MCF 10A (cell line): ENCODE measurements around the gene COMMD10. TPM values are rescaled to one million over a fixed set of nuclear protein-coding genes. Genes with fewer than 3 reads are reported as not detected.

Source experiments
- BruUV-seq: library from RNA; stranded (reverse); fragments of 400-500 nt; replicated peaks from 2 replicates; lab custom pipeline; 2021; lab: Mats Ljungman, UMichigan
- CTCF ChIA-PET: fragments of 300-600 bp; sonication (Branson Sonifier 250); formaldehyde crosslinking; extraction: SDS; loops from one replicate; lab custom pipeline; 2021; ENCODE audit warnings: antibody characterized with exemption, inconsistent platforms; lab: Yijun Ruan, JAX
- POLR2A ChIA-PET: fragments of 300-600, 350-650 bp; sonication (Branson Sonifier 250); formaldehyde crosslinking; extraction: SDS; loops from one replicate; lab custom pipeline; 2020; ENCODE audit warnings: antibody characterized with exemption, inconsistent platforms; lab: Yijun Ruan, JAX
- DNase-seq: peaks from one replicate; pipeline ENCODE4 v3.0.0-alpha.2; 2018; ENCODE audit not compliant: unreplicated experiment
- H3K27ac Mint-ChIP-seq: one replicate; pipeline ENCODE4 v1.8.0; 2022; ENCODE audit warnings: mild to moderate bottlenecking, low read depth, mixed read lengths; ENCODE audit not compliant: unreplicated experiment
- H3K27me3 Mint-ChIP-seq: one replicate; pipeline ENCODE4 v1.8.0; 2022; ENCODE audit warnings: mixed read lengths; ENCODE audit not compliant: insufficient read depth, unreplicated experiment
- H3K36me3 Mint-ChIP-seq: one replicate; pipeline ENCODE4 v1.8.0; 2022; ENCODE audit warnings: mild to moderate bottlenecking, moderate library complexity, mixed read lengths; ENCODE audit not compliant: insufficient read depth, unreplicated experiment
- H3K4me1 Mint-ChIP-seq: one replicate; pipeline ENCODE4 v1.8.0; 2022; ENCODE audit warnings: mixed read lengths; ENCODE audit not compliant: insufficient read depth, unreplicated experiment
- H3K4me3 Mint-ChIP-seq: one replicate; pipeline ENCODE4 v1.8.0; 2022; ENCODE audit warnings: mild to moderate bottlenecking, moderate library complexity, mixed read lengths; ENCODE audit not compliant: unreplicated experiment
- H3K9me3 Mint-ChIP-seq: one replicate; pipeline ENCODE4 v1.8.0; 2022; ENCODE audit warnings: mixed read lengths; ENCODE audit not compliant: unreplicated experiment
- CTCF ChIP-seq: fragments of 200-600 bp; IDR thresholded peaks from one replicate; pipeline ENCODE4 v1.8.0; 2022; ENCODE audit warnings: antibody characterized with exemption, mild to moderate bottlenecking; ENCODE audit not compliant: unreplicated experiment
- intact Hi-C: fragments of 100-400 bp; cut with micrococcal nuclease; formaldehyde crosslinking; loops from 2 replicates; pipeline ENCODE4 v1.14.1; 2022
- total RNA-seq: library from RNA; stranded (reverse); gene quantifications from 2 replicates; pipeline ENCODE4 v1.2.3, GENCODE V29; 2022

COMMD10 gene
- total RNA-seq, 1 experiment from 2014 or later: 23.2 TPM

GRCh38 chr5:116209166-116209565 lies 124.3 kb downstream of the COMMD10 start:
- TF ChIP-seq CTCF: no peak
- Mint-ChIP-seq H3K4me3 (no peak overlapping the region), H3K36me3 (no peaks in the 10 kb centered on the region), H3K27me3 (no peaks in the 10 kb centered on the region), H3K4me1 (no peaks in the 10 kb centered on the region), H3K27ac (peak overlapping the region; percentile 39), H3K9me3 (no peaks in the 10 kb centered on the region)
- POLR2A ChIA-PET: no interaction called here
- CTCF ChIA-PET: no interaction called here
- intact Hi-C loops: no loop called here
- no TSS peak for BruUV-seq
- no peak for DNase-seq

- Mint-ChIP-seq H3K4me1 (no peaks in the 10 kb centered on the region), H3K27me3 (no peaks in the 10 kb centered on the region), H3K9me3 (no peaks in the 10 kb centered on the region), H3K27ac (no peak overlapping the region), H3K36me3 (no peaks in the 10 kb centered on the region), H3K4me3 (no peak overlapping the region)
- POLR2A ChIA-PET: no interaction called here
- no peak for TF ChIP-seq CTCF
- no peak for DNase-seq
- CTCF ChIA-PET: no interaction called here
- intact Hi-C loops: no loop called here
- no TSS peak for BruUV-seq
Observed at GRCh38 chr5:116212225-116212624, 127.4 kb downstream of the COMMD10 start.

- ChIA-PET POLR2A (interaction anchor here (0.8 kb wide), 1 partner anchor 29 kb away, joined by 4 read pairs; no protein-coding TSS in a partner anchor), CTCF (no interaction called here)
- no TSS peak for BruUV-seq
- DNase-seq: no peak
- Mint-ChIP-seq H3K27ac (no peak overlapping the region), H3K36me3 (no peaks in the 10 kb centered on the region), H3K27me3 (no peaks in the 10 kb centered on the region), H3K9me3 (no peaks in the 10 kb centered on the region), H3K4me1 (no peaks in the 10 kb centered on the region), H3K4me3 (no peak overlapping the region)
- TF ChIP-seq CTCF: no peak
- intact Hi-C loops: no loop called here
Observed at GRCh38 chr5:116216246-116216645, 131.4 kb downstream of the COMMD10 start.

GRCh38 chr5:116225281-116225922 lies 140.6 kb downstream of the COMMD10 start:
- H3K4me1 Mint-ChIP-seq: no peaks in the 10 kb centered on the region
- CTCF ChIA-PET: interaction anchor here (0.6 kb wide), 2 partner anchors 14 to 89 kb away, joined by 3 read pairs; no protein-coding TSS in a partner anchor
- no peak for TF ChIP-seq CTCF

More at GRCh38 chr5:116225281-116225922, 140.6 kb downstream of the COMMD10 start:
- no peak overlapping the region for H3K27ac Mint-ChIP-seq
- DNase-seq: no peak
- intact Hi-C loops: no loop called here
- H3K9me3 Mint-ChIP-seq: no peaks in the 10 kb centered on the region
- no TSS peak for BruUV-seq
- POLR2A ChIA-PET: interaction anchor here (0.6 kb wide), 1 partner anchor 50 kb away, joined by 3 read pairs; no protein-coding TSS in a partner anchor
- no peaks in the 10 kb centered on the region for H3K27me3 Mint-ChIP-seq
- H3K36me3 Mint-ChIP-seq: no peaks in the 10 kb centered on the region
- no peak overlapping the region for H3K4me3 Mint-ChIP-seq
